MCF 10A (cell line): Measurements from ENCODE around the gene TMEM62. TPM values are rescaled to one million over a fixed set of nuclear protein-coding genes. Genes with fewer than 3 reads are reported as not detected.

Source experiments
- BruUV-seq: library from RNA; stranded (reverse); fragments of 400-500 nt; replicated peaks from 2 replicates; lab custom pipeline; 2021; lab: Mats Ljungman, UMichigan
- CTCF ChIA-PET: fragments of 300-600 bp; sonication (Branson Sonifier 250); formaldehyde crosslinking; extraction: SDS; loops from one replicate; lab custom pipeline; 2021; ENCODE audit warnings: antibody characterized with exemption, inconsistent platforms; lab: Yijun Ruan, JAX
- POLR2A ChIA-PET: fragments of 300-600, 350-650 bp; sonication (Branson Sonifier 250); formaldehyde crosslinking; extraction: SDS; loops from one replicate; lab custom pipeline; 2020; ENCODE audit warnings: antibody characterized with exemption, inconsistent platforms; lab: Yijun Ruan, JAX
- DNase-seq: peaks from one replicate; pipeline ENCODE4 v3.0.0-alpha.2; 2018; ENCODE audit not compliant: unreplicated experiment
- H3K27ac Mint-ChIP-seq: one replicate; pipeline ENCODE4 v1.8.0; 2022; ENCODE audit warnings: mild to moderate bottlenecking, low read depth, mixed read lengths; ENCODE audit not compliant: unreplicated experiment
- H3K27me3 Mint-ChIP-seq: one replicate; pipeline ENCODE4 v1.8.0; 2022; ENCODE audit warnings: mixed read lengths; ENCODE audit not compliant: insufficient read depth, unreplicated experiment
- H3K36me3 Mint-ChIP-seq: one replicate; pipeline ENCODE4 v1.8.0; 2022; ENCODE audit warnings: mild to moderate bottlenecking, moderate library complexity, mixed read lengths; ENCODE audit not compliant: insufficient read depth, unreplicated experiment
- H3K4me1 Mint-ChIP-seq: one replicate; pipeline ENCODE4 v1.8.0; 2022; ENCODE audit warnings: mixed read lengths; ENCODE audit not compliant: insufficient read depth, unreplicated experiment
- H3K4me3 Mint-ChIP-seq: one replicate; pipeline ENCODE4 v1.8.0; 2022; ENCODE audit warnings: mild to moderate bottlenecking, moderate library complexity, mixed read lengths; ENCODE audit not compliant: unreplicated experiment
- H3K9me3 Mint-ChIP-seq: one replicate; pipeline ENCODE4 v1.8.0; 2022; ENCODE audit warnings: mixed read lengths; ENCODE audit not compliant: unreplicated experiment
- CTCF ChIP-seq: fragments of 200-600 bp; IDR thresholded peaks from one replicate; pipeline ENCODE4 v1.8.0; 2022; ENCODE audit warnings: antibody characterized with exemption, mild to moderate bottlenecking; ENCODE audit not compliant: unreplicated experiment
- intact Hi-C: fragments of 100-400 bp; cut with micrococcal nuclease; formaldehyde crosslinking; loops from 2 replicates; pipeline ENCODE4 v1.14.1; 2022
- total RNA-seq: library from RNA; stranded (reverse); gene quantifications from 2 replicates; pipeline ENCODE4 v1.2.3, GENCODE V29; 2022

TMEM62 gene
- total RNA-seq, 1 experiment from 2014 or later: 16.9 TPM

- no peak for DNase-seq
- Mint-ChIP-seq H3K36me3 (peaks cover 24% of the 10 kb centered on the region), H3K4me1 (peaks cover 10% of the 10 kb centered on the region), H3K27ac (peak overlapping the region; percentile 21), H3K27me3 (no peaks in the 10 kb centered on the region), H3K9me3 (no peaks in the 10 kb centered on the region), H3K4me3 (no peak overlapping the region)
- POLR2A ChIA-PET: interaction anchor here (0.9 to 5.0 kb wide), 6 partner anchors 10 to 79 kb away, joined by 3 to 26 read pairs (median 8); partner anchors contain the start of gene UBR1
- intact Hi-C loops: loop anchor here (10.0 kb wide), 1 partner anchor 48 kb away; the partner anchor contains the start of gene TMEM62
- no TSS peak for BruUV-seq
- CTCF ChIA-PET: interaction anchor here (0.6 to 2.3 kb wide), 6 partner anchors 21 to 147 kb away, joined by 3 to 14 read pairs (median 4); partner anchors contain the start of gene LCMT2
- no peak for TF ChIP-seq CTCF
These were observed 49.9 kb downstream of the TMEM62 start for GRCh38 chr15:43183270-43183669.

GRCh38 chr15:43184407-43185124, 51.2 kb downstream of the TMEM62 start:
- BruUV-seq: no TSS peak
- no peak for DNase-seq
- no peaks in the 10 kb centered on the region for H3K27me3 Mint-ChIP-seq
- peak overlapping the region; percentile 93 for H3K4me3 Mint-ChIP-seq
- CTCF ChIA-PET: interaction anchor here (0.5 to 2.3 kb wide), 6 partner anchors 20 to 474 kb away, joined by 3 to 14 read pairs (median 4); no protein-coding TSS in a partner anchor
- peaks cover 10% of the 10 kb centered on the region for H3K4me1 Mint-ChIP-seq
- intact Hi-C loops: loop anchor here (10.0 kb wide), 1 partner anchor 50 kb away; the partner anchor contains the start of gene TMEM62
- peaks cover 29% of the 10 kb centered on the region for H3K36me3 Mint-ChIP-seq
- POLR2A ChIA-PET: interaction anchor here (0.9 to 5.0 kb wide), 8 partner anchors 8 to 80 kb away, joined by 3 to 26 read pairs (median 7); partner anchors contain the start of gene TMEM62
- no peak for TF ChIP-seq CTCF
- H3K9me3 Mint-ChIP-seq: no peaks in the 10 kb centered on the region
- peak overlapping the region; percentile 93 for H3K27ac Mint-ChIP-seq

- POLR2A ChIA-PET: interaction anchor here (0.9 to 5.0 kb wide), 17 partner anchors 9 to 1128 kb away, joined by 3 to 26 read pairs (median 9); partner anchors contain the start of genes TMEM62 and UBR1
- peaks cover 37% of the 10 kb centered on the region for H3K36me3 Mint-ChIP-seq
- no TSS peak for BruUV-seq
These were observed 52.0 kb downstream of the TMEM62 start, which contains the start of gene CCNDBP1 for GRCh38 chr15:43185157-43186002. Gene CCNDBP1 (plus strand): TSS chr15:43185403. CDS start chr15:43185499, 96 bp downstream.

More at GRCh38 chr15:43185157-43186002, 52.0 kb downstream of the TMEM62 start, which contains the start of gene CCNDBP1:
- Mint-ChIP-seq H3K27me3 (no peaks in the 10 kb centered on the region), H3K4me1 (peaks cover 10% of the 10 kb centered on the region), H3K4me3 (peak within 1 kb of the TSS; percentile 93), H3K9me3 (no peaks in the 10 kb centered on the region), H3K27ac (peak within 1 kb of the TSS; percentile 93)
- TF ChIP-seq CTCF: peak; percentile 30
- peak; percentile 88 for DNase-seq
- CTCF ChIA-PET: interaction anchor here (0.8 to 2.4 kb wide), 9 partner anchors 10 to 143 kb away, joined by 3 to 18 read pairs (median 5); no protein-coding TSS in a partner anchor
- intact Hi-C loops: loop anchor here (2.0 to 10.0 kb wide), 3 partner anchors 51 to 481 kb away; partner anchors contain the start of gene TMEM62
